NCI-H187 treated with DMSO at 0.1 percent for 48 hours (cell line): ENCODE measurements around the gene IER5.
"Not testable (repeated sequence)": the region's sequence is repeated elsewhere in the genome, so short reads cannot be mapped to it uniquely, and the experiment has no call there.

Experiments used
- DNase-seq: peaks from one replicate; lab custom pipeline; 2025; lab: John Stamatoyannopoulos, UW

IER5 gene

GRCh38 chr1:181088079-181089016 is at the start of gene IER5:
TSS of gene IER5 (plus strand) at chr1:181088700. CDS start at chr1:181088903, 203 bp downstream.
- peak; percentile 99 for DNase-seq

GRCh38 chr1:181040284-181040865 is 48.1 kb upstream of the IER5 start:
- no peak for DNase-seq

- peak; percentile 81 for DNase-seq
Measured at GRCh38 chr1:181043025-181043888, 45.2 kb upstream of the IER5 start.

- DNase-seq = no peak
Measured at GRCh38 chr1:181044449-181044966, 44.0 kb upstream of the IER5 start.

- not testable (repeated sequence) for DNase-seq
Measured at GRCh38 chr1:181045946-181046345, 42.6 kb upstream of the IER5 start.

GRCh38 chr1:181049378-181049777 is 39.1 kb upstream of the IER5 start:
- DNase-seq = no peak

GRCh38 chr1:181050922-181051321 is 37.6 kb upstream of the IER5 start:
- no peak for DNase-seq

- DNase-seq = no peak
Measured at GRCh38 chr1:181056560-181056959, 31.9 kb upstream of the IER5 start.

- no peak for DNase-seq
Measured at GRCh38 chr1:181057079-181057478, 31.4 kb upstream of the IER5 start.

- no peak for DNase-seq
Measured at GRCh38 chr1:181059435-181059834, 29.1 kb upstream of the IER5 start.

- DNase-seq = no peak
Measured at GRCh38 chr1:181060066-181060465, 28.4 kb upstream of the IER5 start.

- DNase-seq = not testable (repeated sequence)
Measured at GRCh38 chr1:181060947-181061346, 27.6 kb upstream of the IER5 start.

GRCh38 chr1:181061487-181061886 is 27.0 kb upstream of the IER5 start:
- no peak for DNase-seq

- DNase-seq = no peak
Measured at GRCh38 chr1:181061891-181062835, 26.3 kb upstream of the IER5 start.

GRCh38 chr1:181062836-181063428 is 25.6 kb upstream of the IER5 start:
- DNase-seq = no peak

- DNase-seq = no peak
Measured at GRCh38 chr1:181064011-181064623, 24.4 kb upstream of the IER5 start.

- DNase-seq = no peak
Measured at GRCh38 chr1:181064702-181065101, 23.8 kb upstream of the IER5 start.

GRCh38 chr1:181073638-181074037 is 14.9 kb upstream of the IER5 start:
- no peak for DNase-seq

GRCh38 chr1:181075766-181076350 is 12.6 kb upstream of the IER5 start:
- DNase-seq = no peak

GRCh38 chr1:181076852-181077251 is 11.6 kb upstream of the IER5 start:
- no peak for DNase-seq
